Peyer's patch (tissue), 4 donors: ENCODE results near the gene SLCO4A1. TPM values are rescaled to one million over a fixed set of nuclear protein-coding genes. Genes with fewer than 3 reads are reported as not detected.

Experiments
- DNase-seq, 3 donors: peaks; one replicate each; pipeline ENCODE4 v3.0.0-alpha.2; 2017 to 2019
- H3K27ac ChIP-seq, 4 donors: fragments of 200-600 bp; sonication (generic); one replicate each; pipeline ENCODE4 v1.5.1; 2016 to 2019
- H3K27me3 ChIP-seq, 2 donors: fragments of 200-600 bp; sonication (generic); one replicate each; pipeline ENCODE4 v1.5.1; 2019
- H3K36me3 ChIP-seq, 3 donors: fragments of 200-600 bp; sonication (generic); one replicate each; pipeline ENCODE4 v1.5.1; 2016 to 2019
- H3K4me1 ChIP-seq, 4 donors: fragments of 200-600 bp; sonication (generic); one replicate each; pipeline ENCODE4 v1.5.1; 2016 to 2019
- H3K4me3 ChIP-seq, 4 donors: fragments of 200-600 bp; sonication (generic); 1 replicate in 3 of 4; 2 replicates in 1 of 4; pipeline ENCODE4 v1.5.1; 2016 to 2019; ENCODE audit warnings: mild to moderate bottlenecking in 1 of 4
- H3K9me3 ChIP-seq, 4 donors: fragments of 200-600 bp; sonication (generic); one replicate each; pipeline ENCODE4 v1.5.1; 2016 to 2019; ENCODE audit warnings: mild to moderate bottlenecking in 1 of 4
- CTCF ChIP-seq, 6 experiments: fragments of 450-650 bp in 4 of 6; fragments of 200-600 bp in 2 of 6; sonication (generic) in 1 of 6; IDR thresholded peaks; one replicate each; pipeline ENCODE4 v1.5.1; 2017 to 2019; ENCODE audit warnings: antibody characterized with exemption in 6 of 6, mild to moderate bottlenecking in 3 of 6, moderate library complexity in 1 of 6
- POLR2A ChIP-seq, 2 donors: fragments of 450-650 bp; IDR thresholded peaks; one replicate each; pipeline ENCODE4 v1.5.1; 2017; ENCODE audit warnings: antibody characterized with exemption in 2 of 2, mild to moderate bottlenecking in 2 of 2, moderate library complexity in 2 of 2
- total RNA-seq, 4 donors: library from RNA; depleted of rRNA; stranded (reverse); fragments of >200 nt; gene quantifications; one replicate each; pipeline ENCODE4 v1.1.0, GENCODE V29; 2016

Gene SLCO4A1
- total RNA-seq, 4 donors from 2014 or later = 6.7 to 42.9 (median 28.5) TPM

- TF ChIP-seq CTCF (IDR thresholded peaks at IDR 0.05) = no peak
- TF ChIP-seq POLR2A (IDR thresholded peaks at IDR 0.05) = no peak
- H3K36me3 ChIP-seq = no peaks in the 10 kb centered on the region
Measured at GRCh38 chr20:62658593-62659178, 16.4 kb downstream of the SLCO4A1 start.

GRCh38 chr20:62659488-62660239, 17.4 kb downstream of the SLCO4A1 start:
- TF ChIP-seq CTCF (IDR thresholded peaks at IDR 0.05) = no peak
- TF ChIP-seq POLR2A (IDR thresholded peaks at IDR 0.05) = no peak
- no peaks in the 10 kb centered on the region for H3K4me1 ChIP-seq
- no peaks in the 10 kb centered on the region for H3K9me3 ChIP-seq
- DNase-seq = no peak
- H3K4me3 ChIP-seq = no peak overlapping the region
- no peaks in the 10 kb centered on the region for H3K27me3 ChIP-seq
- H3K36me3 ChIP-seq = no peaks in the 10 kb centered on the region
- H3K27ac ChIP-seq = no peak overlapping the region

More at GRCh38 chr20:62658593-62659178, 16.4 kb downstream of the SLCO4A1 start:
- Histone ChIP-seq H3K4me3 (no peak overlapping the region), H3K27ac (no peak overlapping the region), H3K4me1 (peaks cover 0 to under 1% (median 0%) of the 10 kb centered on the region in 4 donors), H3K27me3 (no peaks in the 10 kb centered on the region), H3K9me3 (no peaks in the 10 kb centered on the region)
- DNase-seq = no peak

DNA sequence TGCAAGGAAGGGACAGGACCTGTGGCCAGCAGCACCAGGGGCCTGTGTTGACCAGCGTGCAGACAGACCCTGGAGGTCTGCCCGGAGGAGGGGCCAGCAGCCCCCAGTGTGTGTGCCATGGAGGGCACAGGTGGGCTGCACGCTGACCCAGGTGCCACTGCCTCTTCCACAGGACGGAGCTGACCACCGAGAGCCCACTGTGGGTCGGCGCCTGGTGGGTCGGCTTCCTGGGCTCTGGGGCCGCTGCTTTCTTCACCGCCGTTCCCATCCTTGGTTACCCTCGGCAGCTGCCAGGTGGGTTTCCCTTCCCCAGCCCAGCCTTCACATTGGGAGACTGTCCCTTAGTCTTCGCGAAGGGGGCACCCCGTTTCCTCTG, 17.9 kb downstream of the SLCO4A1 start:
- no peaks in the 10 kb centered on the region for H3K4me1 ChIP-seq
- no peaks in the 10 kb centered on the region for H3K36me3 ChIP-seq
- no peak for DNase-seq
- H3K27ac ChIP-seq = no peak overlapping the region
- TF ChIP-seq CTCF (IDR thresholded peaks at IDR 0.05) = no peak
- TF ChIP-seq POLR2A (IDR thresholded peaks at IDR 0.05) = no peak
- no peak overlapping the region for H3K4me3 ChIP-seq
- no peaks in the 10 kb centered on the region for H3K9me3 ChIP-seq
- H3K27me3 ChIP-seq = no peaks in the 10 kb centered on the region

DNA sequence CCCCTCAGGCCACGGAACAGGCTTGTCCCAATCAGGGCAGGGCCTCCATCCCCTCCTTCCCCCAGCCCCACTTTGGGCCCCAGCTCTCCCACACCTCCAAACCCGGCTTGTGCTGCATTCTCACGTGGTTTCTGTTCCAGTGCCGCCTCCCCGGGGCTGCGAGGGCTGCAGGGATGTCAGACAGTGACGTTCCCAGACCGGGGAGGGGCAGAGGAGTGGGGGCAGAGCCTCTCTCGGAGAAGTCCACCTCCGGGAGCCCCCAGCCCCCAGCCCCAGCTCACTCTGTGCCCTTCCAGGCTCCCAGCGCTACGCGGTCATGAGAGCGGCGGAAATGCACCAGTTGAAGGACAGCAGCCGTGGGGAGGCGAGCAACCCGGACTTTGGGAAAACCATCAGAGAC, 18.5 kb downstream of the SLCO4A1 start:
- no peak for TF ChIP-seq CTCF (IDR thresholded peaks at IDR 0.05)
- no peak for TF ChIP-seq POLR2A (IDR thresholded peaks at IDR 0.05)
- H3K36me3 ChIP-seq = no peaks in the 10 kb centered on the region

DNA sequence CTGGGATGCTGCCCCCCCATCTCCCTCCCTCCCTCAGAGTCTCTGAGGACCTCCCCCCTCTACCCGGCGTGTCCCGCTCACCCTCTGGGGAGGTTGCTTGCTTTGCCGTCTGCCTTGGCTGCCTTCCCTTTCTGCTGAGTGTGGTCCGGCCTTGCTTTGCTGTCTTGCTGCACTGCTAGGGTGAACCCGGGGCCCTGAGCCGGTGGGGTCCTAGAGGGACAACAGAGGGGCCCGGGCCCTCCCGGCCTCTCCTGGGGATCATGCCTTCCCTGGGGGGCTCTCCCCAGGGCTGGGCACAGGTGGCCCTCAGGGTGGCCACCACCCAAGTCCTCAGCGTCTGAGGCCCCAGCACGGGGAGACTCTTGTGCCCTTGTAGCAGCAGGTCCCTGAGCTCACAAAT, 19.3 kb downstream of the SLCO4A1 start:
- no peak for DNase-seq
- Histone ChIP-seq H3K9me3 (no peaks in the 10 kb centered on the region), H3K4me3 (no peak overlapping the region), H3K27ac (no peak overlapping the region), H3K27me3 (no peaks in the 10 kb centered on the region), H3K36me3 (no peaks in the 10 kb centered on the region), H3K4me1 (peaks cover 0 to 6% (median 3%) of the 10 kb centered on the region in 4 donors)
- TF ChIP-seq CTCF (IDR thresholded peaks at IDR 0.05) (no peak), POLR2A (IDR thresholded peaks at IDR 0.05) (no peak)

More for the DNA sequence above, 18.5 kb downstream of the SLCO4A1 start:
- no peak overlapping the region for H3K27ac ChIP-seq
- DNase-seq = no peak
- no peaks in the 10 kb centered on the region for H3K9me3 ChIP-seq
- H3K4me1 ChIP-seq = no peaks in the 10 kb centered on the region
- H3K27me3 ChIP-seq = no peaks in the 10 kb centered on the region
- H3K4me3 ChIP-seq = no peak overlapping the region
